B cell (primary cell): ENCODE measurements around the gene SLC9A3.

ENCODE experiments used
- CTCF ChIP-seq: fragments of 200-600 bp; IDR thresholded peaks from one replicate; pipeline ENCODE4 v1.8.0; 2022; ENCODE audit warnings: antibody characterized with exemption, mild to moderate bottlenecking
- EZH2 ChIP-seq: IDR thresholded peaks from 2 replicates; pipeline ENCODE4 v1.6.1; 2012; ENCODE audit warnings: borderline replicate concordance, low read depth, mild to moderate bottlenecking, moderate library complexity, low read length; ENCODE audit not compliant: insufficient read depth, poor library complexity, severe bottlenecking

GRCh38 chr5:556909-557441 lies 32.7 kb upstream of the SLC9A3 start:
- TF ChIP-seq CTCF (no peak), EZH2 (no peak)
